Liver (tissue), 9 donors: Measurements from ENCODE around the gene ENPP3. TPM values are rescaled to one million over a fixed set of nuclear protein-coding genes. Genes with fewer than 3 reads are reported as not detected.

ENCODE experiments used
- DNase-seq: peaks from one replicate; pipeline ENCODE4 v3.0.0-alpha.2; 2017; ENCODE audit warnings: low spot score
- H3K27ac ChIP-seq, 2 donors: one replicate each; pipeline ENCODE4 v1.7.0; 2013; ENCODE audit warnings: inconsistent platforms in 2 of 2, low read length in 2 of 2, control low read depth in 1 of 2, low read depth in 1 of 2, mild to moderate bottlenecking in 1 of 2
- H3K27me3 ChIP-seq, 4 donors: one replicate each; pipeline versions ENCODE4 v1.6.1 to v1.7.0; 2013; ENCODE audit warnings: low read length in 3 of 4, inconsistent platforms in 1 of 4, mild to moderate bottlenecking in 1 of 4, moderate library complexity in 1 of 4; ENCODE audit not compliant: control insufficient read depth in 4 of 4, insufficient read depth in 4 of 4
- H3K36me3 ChIP-seq, 4 donors: one replicate each; pipeline versions ENCODE4 v1.6.1 to v1.7.0; 2013; ENCODE audit warnings: low read length in 3 of 4, mild to moderate bottlenecking in 3 of 4, low read depth in 1 of 4, moderate library complexity in 1 of 4; ENCODE audit not compliant: control insufficient read depth in 4 of 4, insufficient read depth in 3 of 4
- H3K4me1 ChIP-seq, 4 donors: one replicate each; pipeline versions ENCODE4 v1.6.1 to v1.7.0; 2013; ENCODE audit warnings: low read length in 3 of 4, mild to moderate bottlenecking in 3 of 4, moderate library complexity in 1 of 4; ENCODE audit not compliant: control insufficient read depth in 4 of 4, insufficient read depth in 4 of 4
- H3K4me3 ChIP-seq, 3 donors: one replicate each; pipeline versions ENCODE4 v1.6.1 to v1.7.0; 2013; ENCODE audit warnings: low read length in 3 of 3, control low read depth in 1 of 3, low read depth in 1 of 3, mild to moderate bottlenecking in 1 of 3
- H3K9ac ChIP-seq, 2 donors: one replicate each; pipeline ENCODE4 v1.7.0; 2013; ENCODE audit warnings: low read length in 2 of 2, mild to moderate bottlenecking in 2 of 2, moderate library complexity in 2 of 2, control low read depth in 1 of 2, low read depth in 1 of 2
- H3K9me3 ChIP-seq, 4 donors: one replicate each; pipeline versions ENCODE4 v1.6.1 to v1.7.0; 2013; ENCODE audit warnings: low read length in 3 of 4; ENCODE audit not compliant: control insufficient read depth in 4 of 4
- ATF3 ChIP-seq: IDR thresholded peaks from 2 replicates; pipeline ENCODE4 v1.6.1; 2016; ENCODE audit warnings: antibody characterized with exemption
- CTCF ChIP-seq: fragments of 150-350 bp; IDR thresholded peaks from 2 replicates; pipeline ENCODE4 v1.5.1; 2017; ENCODE audit warnings: improper control_type of control experiment, low read depth, low read length; ENCODE audit not compliant: missing input control
- EGR1 ChIP-seq, 2 donors: IDR thresholded peaks; 2 replicates each; pipeline ENCODE4 v1.6.1; 2016 to 2018; ENCODE audit warnings: antibody characterized with exemption in 2 of 2, low read depth in 2 of 2
- FOXA2 ChIP-seq: IDR thresholded peaks from 2 replicates; pipeline ENCODE4 v1.6.1; 2016; ENCODE audit warnings: antibody characterized with exemption
- GABPA ChIP-seq, 2 donors: IDR thresholded peaks in 1 of 2; conservative IDR thresholded peaks in 1 of 2; 2 replicates each; pipeline ENCODE4 v1.6.1; 2016; ENCODE audit warnings: antibody characterized with exemption in 2 of 2, mild to moderate bottlenecking in 1 of 2, moderate library complexity in 1 of 2
- HNF4G ChIP-seq: IDR thresholded peaks from 2 replicates; pipeline ENCODE4 v1.6.1; 2016; ENCODE audit warnings: antibody characterized with exemption
- JUND ChIP-seq, 2 donors: IDR thresholded peaks; 2 replicates each; pipeline ENCODE4 v1.6.1; 2016; ENCODE audit warnings: antibody characterized with exemption in 2 of 2
- REST ChIP-seq: IDR thresholded peaks from 2 replicates; pipeline ENCODE4 v1.6.1; 2016; ENCODE audit warnings: antibody characterized with exemption, mild to moderate bottlenecking
- RXRA ChIP-seq, 2 donors: IDR thresholded peaks; 2 replicates each; pipeline ENCODE4 v1.6.1; 2017 to 2018; ENCODE audit warnings: antibody characterized with exemption in 2 of 2, mild to moderate bottlenecking in 1 of 2
- TAF1 ChIP-seq: conservative IDR thresholded peaks from 2 replicates; pipeline ENCODE4 v1.6.1; 2016; ENCODE audit warnings: antibody characterized with exemption, mild to moderate bottlenecking
- YY1 ChIP-seq: IDR thresholded peaks from 2 replicates; pipeline ENCODE4 v1.6.1; 2016; ENCODE audit warnings: antibody characterized with exemption, mild to moderate bottlenecking
- WGBS: extraction: QIAGEN DNeasy Blood & Tissue Kit; methylation state at CpG from one replicate; pipeline ENCODE4 v1.1.7; 2013; 5-methylcytosine and 5-hydroxymethylcytosine counted together
- polyA plus RNA-seq, 2 donors: library from polyadenylated mRNA; stranded (reverse) in 1 of 2; unstranded in 1 of 2; fragments of 200-250 nt in 1 of 2; fragments of >200 nt in 1 of 2; fragmentation: Nextera tagmentation in 1 of 2; extraction: Ambion mirVana in 1 of 2; gene quantifications; one replicate each; pipeline versions ENCODE4 v1.2.1 to v1.2.3, GENCODE V29; 2013 to 2015
- total RNA-seq, 2 donors: library from RNA; depleted of rRNA; stranded (reverse); fragments of >200 nt; gene quantifications; one replicate each; pipeline ENCODE4 v1.2.3, GENCODE V29; 2014
- donor health status: healthy.
- donor health status: healthy.
- donor health status: healthy.
- donor health status: healthy.
- donor health status: healthy.

ENPP3 gene
- total and polyA plus RNA-seq, 4 donors = 0.51 to 6.1 (median 1.1) TPM

- Histone ChIP-seq H3K9ac (no peak overlapping the region), H3K4me3 (no peak overlapping the region), H3K4me1 (peaks cover 0 to 2% (median 0%) of the 10 kb centered on the region in 4 donors), H3K27ac (no peak overlapping the region), H3K27me3 (no peaks in the 10 kb centered on the region), H3K9me3 (no peaks in the 10 kb centered on the region), H3K36me3 (no peaks in the 10 kb centered on the region)
- no peak for TF ChIP-seq EGR1 (IDR thresholded peaks at IDR 0.05; ENCODE audit: low read depth in 2 of 2)
- no peak for TF ChIP-seq RXRA (IDR thresholded peaks at IDR 0.05)
- TF ChIP-seq HNF4G = no peak
- no peak for TF ChIP-seq REST
- TF ChIP-seq ATF3 = no peak
- TF ChIP-seq CTCF = no peak
- no peak for TF ChIP-seq TAF1
- no peak for TF ChIP-seq FOXA2
- TF ChIP-seq GABPA (IDR thresholded peaks at IDR 0.05 in 1 of 2, conservative IDR thresholded peaks at IDR 0.05 in 1 of 2) = no peak
- DNase-seq = no peak
- WGBS = 92% methylated on average over 6 of the region's 6 CpGs
Observed at GRCh38 chr6:131642565-131642964, 5.5 kb downstream of the ENPP3 start.

- DNase-seq = no peak
- H3K27me3 ChIP-seq = no peaks in the 10 kb centered on the region
- H3K36me3 ChIP-seq = no peaks in the 10 kb centered on the region
- no peaks in the 10 kb centered on the region for H3K9me3 ChIP-seq
- WGBS = 72% methylated on average over 3 of the region's 3 CpGs
- TF ChIP-seq HNF4G (no peak), YY1 (no peak), EGR1 (IDR thresholded peaks at IDR 0.05; ENCODE audit: low read depth in 2 of 2) (no peak)
- no peak overlapping the region for H3K27ac ChIP-seq
- no peak overlapping the region for H3K9ac ChIP-seq
- H3K4me3 ChIP-seq = no peak overlapping the region
- H3K4me1 ChIP-seq = no peaks in the 10 kb centered on the region
Observed at GRCh38 chr6:131642987-131643611, 6.0 kb downstream of the ENPP3 start.

- Histone ChIP-seq H3K4me3 (no peak overlapping the region), H3K36me3 (no peaks in the 10 kb centered on the region), H3K4me1 (no peaks in the 10 kb centered on the region), H3K9me3 (no peaks in the 10 kb centered on the region), H3K27ac (no peak overlapping the region), H3K9ac (no peak overlapping the region), H3K27me3 (no peaks in the 10 kb centered on the region)
- WGBS = 82% methylated on average over 2 of the region's 2 CpGs
- no peak for DNase-seq
- TF ChIP-seq CTCF = no peak
- no peak for TF ChIP-seq JUND (IDR thresholded peaks at IDR 0.05)
Observed at GRCh38 chr6:131643855-131644460, 6.9 kb downstream of the ENPP3 start.
